Measurements from ENCODE around the gene SNAI3. TPM values are rescaled to one million over a fixed set of nuclear protein-coding genes. Genes with fewer than 3 reads are reported as not detected.
A peak's percentile ranks its signal among the peaks of the same experiment; 100 is the strongest.

SNAI3 gene
- total RNA-seq, 1 experiment from 2014 or later: 1.4 TPM

DNA sequence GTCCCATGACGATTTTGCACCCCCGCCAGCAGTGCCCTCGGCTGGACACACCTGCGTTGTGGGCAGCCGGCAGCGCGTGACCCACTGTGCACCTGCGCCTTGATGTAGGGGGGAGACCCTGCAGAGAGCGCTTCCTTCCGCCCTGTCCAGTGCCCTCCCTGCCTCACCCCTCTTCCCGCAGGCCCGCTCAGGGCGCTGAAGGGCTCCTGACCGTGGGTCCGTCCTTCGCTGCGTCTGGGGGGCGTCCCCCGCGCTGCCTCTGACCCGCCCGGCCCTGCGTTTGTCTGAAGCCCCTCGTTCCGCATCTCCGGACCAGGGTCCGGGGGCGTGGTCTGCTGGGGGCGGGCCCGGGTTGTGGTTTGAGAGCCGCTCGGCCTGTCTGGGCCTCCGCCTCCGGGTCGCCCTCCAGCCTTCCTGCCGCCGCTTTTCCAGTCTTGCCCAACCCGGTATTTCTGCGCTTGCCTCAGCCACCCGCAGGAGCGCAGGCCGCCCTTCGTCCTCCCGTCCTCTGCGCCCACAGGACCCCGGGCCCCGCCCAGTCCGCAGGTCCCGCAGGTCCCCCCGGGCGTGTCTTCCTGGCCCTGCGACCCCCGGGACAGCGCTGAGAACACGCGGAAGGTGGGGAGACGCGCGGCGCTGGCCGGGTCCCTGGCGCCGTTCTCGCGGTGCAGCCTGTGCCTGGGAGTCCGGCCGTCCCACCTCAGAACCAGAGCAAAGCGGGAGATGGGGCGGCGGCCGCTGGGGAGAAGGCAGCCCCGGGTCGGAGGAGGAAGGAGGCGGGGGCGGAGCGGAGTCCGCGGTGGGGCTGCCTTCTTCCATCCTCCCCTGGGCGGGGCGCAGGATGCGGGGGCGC lies 51.9 kb downstream of the SNAI3 start:
- DNase-seq: peak; percentile 66
- Histone ChIP-seq H3K9me3 (ENCODE audit: low read length) (no peaks in the 10 kb centered on the region), H3K27ac (ENCODE audit: low read length) (no peak overlapping the region), H3K4me3 (ENCODE audit: low read length) (peak overlapping the region; percentile 31; the same call in 1 of the 2 replicates), H3K27me3 (ENCODE audit: low read length) (no peaks in the 10 kb centered on the region), H4K20me1 (ENCODE audit: insufficient read depth, low read depth, low read length) (peaks cover 35% of the 10 kb centered on the region), H3K36me3 (ENCODE audit: insufficient read depth, low read length) (no peaks in the 10 kb centered on the region; the same call in 1 of the 2 replicates), H3K9ac (ENCODE audit: low read length) (peak overlapping the region; percentile 28), H3K79me2 (ENCODE audit: low read length) (no peaks in the 10 kb centered on the region), H2AFZ (ENCODE audit: low read length) (no peak overlapping the region), H3K4me2 (ENCODE audit: low read depth, low read length, poor library complexity, severe bottlenecking) (peak overlapping the region; percentile 54), H3K4me1 (ENCODE audit: low read length) (peaks cover 34% of the 10 kb centered on the region), H3K9me2 (replicated peaks; ENCODE audit: insufficient read depth, low read length) (no peaks in the 10 kb centered on the region)

GRCh38 chr16:88633684-88634140 lies 52.6 kb downstream of the SNAI3 start:
- H3K9me3 ChIP-seq (ENCODE audit: low read length): no peaks in the 10 kb centered on the region

GRCh38 chr16:88632587-88632930 lies 53.7 kb downstream of the SNAI3 start:
- no peaks in the 10 kb centered on the region for H3K9me3 ChIP-seq (ENCODE audit: low read length)
- H3K9me2 ChIP-seq (replicated peaks; ENCODE audit: insufficient read depth, low read length): no peaks in the 10 kb centered on the region
- H3K4me3 ChIP-seq (ENCODE audit: low read length): no peak overlapping the region
- peaks cover 28% of the 10 kb centered on the region for H3K4me1 ChIP-seq (ENCODE audit: low read length)
- no peak overlapping the region for H2AFZ ChIP-seq (ENCODE audit: low read length)
- H3K79me2 ChIP-seq (ENCODE audit: low read length): no peaks in the 10 kb centered on the region
- DNase-seq: no peak
- H4K20me1 ChIP-seq (ENCODE audit: insufficient read depth, low read depth, low read length): peaks cover 25% of the 10 kb centered on the region; the same call in 1 of the 2 replicates
- H3K27ac ChIP-seq (ENCODE audit: low read length): no peak overlapping the region
- H3K4me2 ChIP-seq (ENCODE audit: low read depth, low read length, poor library complexity, severe bottlenecking): no peak overlapping the region
- H3K9ac ChIP-seq (ENCODE audit: low read length): no peak overlapping the region
- no peaks in the 10 kb centered on the region; the same call in 1 of the 2 replicates for H3K36me3 ChIP-seq (ENCODE audit: insufficient read depth, low read length)
- no peaks in the 10 kb centered on the region for H3K27me3 ChIP-seq (ENCODE audit: low read length)

More at GRCh38 chr16:88633684-88634140, 52.6 kb downstream of the SNAI3 start:
- peaks cover 28% of the 10 kb centered on the region for H3K4me1 ChIP-seq (ENCODE audit: low read length)
- no peak overlapping the region for H2AFZ ChIP-seq (ENCODE audit: low read length)
- no peaks in the 10 kb centered on the region for H3K27me3 ChIP-seq (ENCODE audit: low read length)
- H3K27ac ChIP-seq (ENCODE audit: low read length): no peak overlapping the region
- DNase-seq: peak; percentile 67
- H3K4me3 ChIP-seq (ENCODE audit: low read length): peak overlapping the region; percentile 31; the same call in 1 of the 2 replicates
- no peaks in the 10 kb centered on the region; the same call in 1 of the 2 replicates for H3K36me3 ChIP-seq (ENCODE audit: insufficient read depth, low read length)
- H3K4me2 ChIP-seq (ENCODE audit: low read depth, low read length, poor library complexity, severe bottlenecking): peak overlapping the region; percentile 54
- H3K9me2 ChIP-seq (replicated peaks; ENCODE audit: insufficient read depth, low read length): no peaks in the 10 kb centered on the region
- H4K20me1 ChIP-seq (ENCODE audit: insufficient read depth, low read depth, low read length): peaks cover 30% of the 10 kb centered on the region
- H3K79me2 ChIP-seq (ENCODE audit: low read length): no peaks in the 10 kb centered on the region
- 0 out of 2 replicates have a peak overlapping the region, but pooled peaks have one; percentile 19 for H3K9ac ChIP-seq (ENCODE audit: low read length)

DNA sequence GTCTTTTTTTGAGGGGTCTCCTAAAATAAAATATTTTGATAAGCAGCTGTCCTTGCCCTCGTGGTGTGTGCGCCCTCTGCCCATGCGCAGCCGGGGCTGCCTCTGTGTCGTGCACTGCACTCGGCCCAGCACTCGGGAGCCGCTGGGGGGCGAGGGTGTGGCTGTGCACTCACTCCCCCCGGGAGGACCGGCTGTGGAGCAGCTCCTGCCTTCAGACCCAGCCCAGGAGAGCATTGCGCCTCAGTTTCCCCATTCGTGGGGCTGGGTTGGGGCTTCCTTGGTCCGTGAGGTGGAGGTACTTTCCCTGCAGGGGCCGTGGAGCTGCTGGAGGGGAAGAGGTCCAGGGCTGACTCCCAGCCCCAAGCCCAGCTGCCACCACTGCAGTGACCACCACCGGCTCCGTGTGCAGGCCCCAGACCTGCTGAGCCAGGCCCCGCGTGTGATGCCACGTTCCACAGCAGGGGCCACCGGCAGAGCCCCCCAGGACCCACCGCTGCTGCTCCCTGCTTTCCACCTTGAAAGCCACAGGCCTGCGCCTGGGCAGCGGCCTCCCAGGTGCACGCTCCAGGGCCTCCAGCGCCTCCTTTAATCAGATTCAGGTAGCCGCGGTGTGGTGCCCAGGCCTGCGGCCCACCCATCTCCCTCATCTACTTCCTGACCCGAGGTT lies 54.3 kb downstream of the SNAI3 start:
- Histone ChIP-seq H3K27me3 (ENCODE audit: low read length) (no peaks in the 10 kb centered on the region), H3K4me1 (ENCODE audit: low read length) (peaks cover 28% of the 10 kb centered on the region), H3K4me3 (ENCODE audit: low read length) (no peak overlapping the region), H3K9me3 (ENCODE audit: low read length) (no peaks in the 10 kb centered on the region), H3K79me2 (ENCODE audit: low read length) (no peaks in the 10 kb centered on the region), H3K27ac (ENCODE audit: low read length) (no peak overlapping the region), H3K9me2 (replicated peaks; ENCODE audit: insufficient read depth, low read length) (no peaks in the 10 kb centered on the region), H2AFZ (ENCODE audit: low read length) (no peak overlapping the region), H4K20me1 (ENCODE audit: insufficient read depth, low read depth, low read length) (peaks cover 25% of the 10 kb centered on the region; the same call in 1 of the 2 replicates), H3K9ac (ENCODE audit: low read length) (no peak overlapping the region), H3K36me3 (ENCODE audit: insufficient read depth, low read length) (no peaks in the 10 kb centered on the region; the same call in 1 of the 2 replicates), H3K4me2 (ENCODE audit: low read depth, low read length, poor library complexity, severe bottlenecking) (no peak overlapping the region)
- no peak for DNase-seq

DNA sequence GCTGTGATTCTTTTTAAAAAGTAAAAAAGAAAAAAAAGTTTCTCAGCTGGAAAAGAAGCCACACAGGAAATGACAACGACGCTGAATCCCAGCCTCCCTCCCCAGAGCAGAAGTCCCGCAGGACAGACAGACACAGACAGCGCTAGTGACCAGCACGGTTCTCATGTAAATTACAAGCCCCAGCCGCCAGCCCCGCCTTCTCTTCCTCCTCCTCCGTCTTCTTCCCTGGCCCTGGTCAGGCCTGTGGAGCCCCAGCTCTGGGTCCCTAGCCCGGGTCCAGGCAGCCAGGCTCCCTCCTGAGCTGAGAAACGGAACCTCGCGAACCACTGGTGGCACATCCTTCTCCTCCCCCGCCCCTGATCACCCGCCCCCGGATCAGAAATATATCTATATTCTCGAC lies 54.9 kb downstream of the SNAI3 start:
- no peaks in the 10 kb centered on the region; the same call in 1 of the 2 replicates for H3K36me3 ChIP-seq (ENCODE audit: insufficient read depth, low read length)

DNA sequence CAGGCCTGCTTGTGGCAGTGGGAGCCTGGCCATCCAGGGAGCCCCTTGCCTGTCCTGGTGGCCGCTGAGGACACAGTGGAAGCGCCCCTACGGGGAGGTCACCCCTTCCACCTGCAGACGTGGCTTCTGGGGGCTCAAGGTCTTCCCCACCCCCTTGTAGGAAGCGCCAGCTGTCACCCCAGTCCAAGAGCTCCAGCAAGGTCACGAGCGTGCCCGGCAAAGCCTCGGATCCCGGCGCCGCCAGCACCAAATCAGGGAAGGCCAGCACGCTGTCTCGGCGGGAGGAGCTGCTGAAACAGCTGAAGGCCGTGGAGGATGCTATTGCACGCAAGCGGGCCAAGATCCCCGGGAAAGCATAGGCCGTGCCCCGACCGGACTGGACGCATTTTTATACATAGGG lies 55.4 kb downstream of the SNAI3 start:
- Histone ChIP-seq H3K9me3 (ENCODE audit: low read length) (no peaks in the 10 kb centered on the region), H3K27me3 (ENCODE audit: low read length) (no peaks in the 10 kb centered on the region), H3K4me1 (ENCODE audit: low read length) (peaks cover 28% of the 10 kb centered on the region), H3K36me3 (ENCODE audit: insufficient read depth, low read length) (no peaks in the 10 kb centered on the region; the same call in 1 of the 2 replicates), H3K4me3 (ENCODE audit: low read length) (no peak overlapping the region), H3K79me2 (ENCODE audit: low read length) (no peaks in the 10 kb centered on the region), H3K4me2 (ENCODE audit: low read depth, low read length, poor library complexity, severe bottlenecking) (no peak overlapping the region), H4K20me1 (ENCODE audit: insufficient read depth, low read depth, low read length) (peaks cover 22% of the 10 kb centered on the region; the same call in 1 of the 2 replicates), H3K9ac (ENCODE audit: low read length) (no peak overlapping the region), H3K27ac (ENCODE audit: low read length) (no peak overlapping the region), H2AFZ (ENCODE audit: low read length) (no peak overlapping the region), H3K9me2 (replicated peaks; ENCODE audit: insufficient read depth, low read length) (no peaks in the 10 kb centered on the region)
- no peak for DNase-seq

More for the DNA sequence above, 54.9 kb downstream of the SNAI3 start:
- Histone ChIP-seq H3K4me3 (ENCODE audit: low read length) (no peak overlapping the region), H3K9ac (ENCODE audit: low read length) (no peak overlapping the region), H3K27me3 (ENCODE audit: low read length) (no peaks in the 10 kb centered on the region), H3K9me2 (replicated peaks; ENCODE audit: insufficient read depth, low read length) (no peaks in the 10 kb centered on the region), H3K79me2 (ENCODE audit: low read length) (no peaks in the 10 kb centered on the region), H3K4me2 (ENCODE audit: low read depth, low read length, poor library complexity, severe bottlenecking) (no peak overlapping the region), H4K20me1 (ENCODE audit: insufficient read depth, low read depth, low read length) (peaks cover 25% of the 10 kb centered on the region; the same call in 1 of the 2 replicates), H3K4me1 (ENCODE audit: low read length) (peaks cover 28% of the 10 kb centered on the region), H3K9me3 (ENCODE audit: low read length) (no peaks in the 10 kb centered on the region), H3K27ac (ENCODE audit: low read length) (no peak overlapping the region), H2AFZ (ENCODE audit: low read length) (no peak overlapping the region)
- DNase-seq: no peak

DNA sequence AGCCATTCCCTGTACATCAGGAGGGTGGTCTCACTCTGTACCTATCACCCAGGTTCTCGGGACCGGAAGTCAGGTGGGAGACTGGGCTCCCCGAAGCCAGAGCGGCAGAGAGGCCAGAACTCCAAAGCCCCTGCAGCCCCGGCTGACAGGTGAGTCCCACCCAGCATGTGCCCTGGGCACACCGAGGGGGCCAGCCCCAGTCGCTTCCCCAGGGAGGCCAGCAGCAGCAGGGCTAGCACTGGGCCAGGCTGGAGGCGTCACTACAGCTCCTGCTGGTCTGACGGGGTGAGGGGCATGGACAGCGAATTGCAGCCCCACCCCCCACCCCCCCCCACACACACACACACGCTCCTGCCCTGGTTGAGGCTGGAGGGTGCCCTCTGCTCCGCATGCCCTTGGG lies 55.9 kb downstream of the SNAI3 start:
- no peak overlapping the region for H3K27ac ChIP-seq (ENCODE audit: low read length)
- H4K20me1 ChIP-seq (ENCODE audit: insufficient read depth, low read depth, low read length): peaks cover 17% of the 10 kb centered on the region; the same call in 1 of the 2 replicates
- H3K9me2 ChIP-seq (replicated peaks; ENCODE audit: insufficient read depth, low read length): no peaks in the 10 kb centered on the region
- H3K27me3 ChIP-seq (ENCODE audit: low read length): no peaks in the 10 kb centered on the region
- no peaks in the 10 kb centered on the region for H3K9me3 ChIP-seq (ENCODE audit: low read length)
- no peak overlapping the region for H3K4me3 ChIP-seq (ENCODE audit: low read length)
- H3K4me2 ChIP-seq (ENCODE audit: low read depth, low read length, poor library complexity, severe bottlenecking): no peak overlapping the region
- no peak for DNase-seq
- H2AFZ ChIP-seq (ENCODE audit: low read length): no peak overlapping the region
- H3K4me1 ChIP-seq (ENCODE audit: low read length): peaks cover 24% of the 10 kb centered on the region
- H3K9ac ChIP-seq (ENCODE audit: low read length): no peak overlapping the region
- H3K79me2 ChIP-seq (ENCODE audit: low read length): no peaks in the 10 kb centered on the region
- H3K36me3 ChIP-seq (ENCODE audit: insufficient read depth, low read length): no peaks in the 10 kb centered on the region; the same call in 1 of the 2 replicates

GRCh38 chr16:88629835-88630234 lies 56.5 kb downstream of the SNAI3 start:
- peaks cover 18% of the 10 kb centered on the region for H3K4me1 ChIP-seq (ENCODE audit: low read length)
- peaks cover 14% of the 10 kb centered on the region; the same call in 1 of the 2 replicates for H4K20me1 ChIP-seq (ENCODE audit: insufficient read depth, low read depth, low read length)
- H3K9ac ChIP-seq (ENCODE audit: low read length): no peak overlapping the region
- no peak overlapping the region for H3K4me2 ChIP-seq (ENCODE audit: low read depth, low read length, poor library complexity, severe bottlenecking)
- H3K79me2 ChIP-seq (ENCODE audit: low read length): no peaks in the 10 kb centered on the region
- H2AFZ ChIP-seq (ENCODE audit: low read length): no peak overlapping the region
- no peak overlapping the region for H3K27ac ChIP-seq (ENCODE audit: low read length)
- no peak overlapping the region for H3K4me3 ChIP-seq (ENCODE audit: low read length)
- no peak for DNase-seq
- H3K36me3 ChIP-seq (ENCODE audit: insufficient read depth, low read length): no peaks in the 10 kb centered on the region; the same call in 1 of the 2 replicates
- H3K27me3 ChIP-seq (ENCODE audit: low read length): no peaks in the 10 kb centered on the region
- H3K9me2 ChIP-seq (replicated peaks; ENCODE audit: insufficient read depth, low read length): no peaks in the 10 kb centered on the region
- no peaks in the 10 kb centered on the region for H3K9me3 ChIP-seq (ENCODE audit: low read length)

All from Karpas-422 (cell line).